B cell (primary cell): Measurements from ENCODE around the gene PHB1. TPM values are rescaled to one million over a fixed set of nuclear protein-coding genes. Genes with fewer than 3 reads are reported as not detected.

Source experiments
- ATAC-seq: fragments of 200-7000 bp; cut with Tn5 transposase; one replicate; pipeline ENCODE4 v1.10.0; 2021; ENCODE audit warnings: low read depth, mild to moderate bottlenecking, moderate number of reproducible peaks, moderate library complexity
- CTCF ChIA-PET: fragments of 350-600 bp; sonication (Branson Sonifier 250); formaldehyde crosslinking; loops from one replicate; lab custom pipeline; 2021; ENCODE audit warnings: antibody characterized with exemption, inconsistent platforms; lab: Charles Lee
- POLR2A ChIA-PET: fragments of 350-600 bp; sonication (Branson Sonifier 250); formaldehyde crosslinking; loops from one replicate; lab custom pipeline; 2021; ENCODE audit warnings: antibody characterized with exemption; lab: Charles Lee
- DNase-seq: peaks from one replicate; pipeline ENCODE4 v3.0.0; 2013
- H2AFZ ChIP-seq: 2 replicates; pipeline ENCODE4 v1.6.1; 2012; ENCODE audit warnings: mild to moderate bottlenecking, low read depth, low read length; ENCODE audit not compliant: insufficient read depth, poor library complexity, severe bottlenecking
- H3K27ac ChIP-seq, 2 donors: 1 replicate in 1 of 2; 2 replicates in 1 of 2; pipeline ENCODE4 v1.5.1; 2012 to 2013; ENCODE audit warnings: low read length in 2 of 2, mild to moderate bottlenecking in 2 of 2, moderate library complexity in 1 of 2
- H3K27me3 ChIP-seq, 4 experiments: fragments of 200-600 bp in 1 of 4; sonication (generic) in 1 of 4; replicated peaks in 1 of 4; 1 replicate in 2 of 4; 2 replicates in 2 of 4; pipeline versions ENCODE4 v1.6.1 to v1.7.0; 2013 to 2016; ENCODE audit warnings: low read length in 3 of 4, mild to moderate bottlenecking in 2 of 4, mixed read lengths in 1 of 4, moderate library complexity in 1 of 4; ENCODE audit not compliant: insufficient read depth in 4 of 4, control insufficient read depth in 3 of 4; ENCODE audit errors: control extremely low read depth in 1 of 4
- H3K36me3 ChIP-seq, 2 experiments: replicated peaks in 1 of 2; 1 replicate in 1 of 2; 2 replicates in 1 of 2; pipeline versions ENCODE4 v1.6.1 to v1.7.1; 2013; ENCODE audit warnings: low read length in 1 of 2; ENCODE audit not compliant: insufficient read depth in 2 of 2, control insufficient read depth in 1 of 2; ENCODE audit errors: control extremely low read depth in 1 of 2, extremely low read depth in 1 of 2
- H3K4me1 ChIP-seq, 2 donors: fragments of 200-600 bp in 1 of 2; sonication (generic) in 1 of 2; 1 replicate in 1 of 2; 2 replicates in 1 of 2; pipeline versions ENCODE4 v1.5.1 to v1.6.1; 2013 to 2017; ENCODE audit warnings: low read length in 2 of 2; ENCODE audit not compliant: control insufficient read depth in 2 of 2, insufficient read depth in 2 of 2
- H3K4me2 ChIP-seq: replicated peaks from 2 replicates; pipeline ENCODE3; 2012; ENCODE audit warnings: mild to moderate bottlenecking, low read depth, low read length; ENCODE audit not compliant: poor library complexity, severe bottlenecking
- H3K4me3 ChIP-seq, 5 experiments: fragments of 200-600 bp in 1 of 5; sonication (generic) in 1 of 5; 1 replicate in 3 of 5; 2 replicates in 2 of 5; pipeline versions ENCODE4 v1.5.1 to v1.7.0; 2011 to 2016; ENCODE audit warnings: low read length in 4 of 5, mild to moderate bottlenecking in 4 of 5, low read depth in 2 of 5, control low read depth in 1 of 5, moderate library complexity in 1 of 5; ENCODE audit not compliant: insufficient read depth in 1 of 5; ENCODE audit errors: control extremely low read depth in 1 of 5, extremely low read depth in 1 of 5
- H3K79me2 ChIP-seq: fragments of 200-600 bp; sonication (generic); one replicate; pipeline ENCODE4 v1.6.0; 2016; ENCODE audit warnings: low read length; ENCODE audit not compliant: control insufficient read depth, insufficient read depth
- H3K9ac ChIP-seq: fragments of 200-600 bp; sonication (generic); 2 replicates; pipeline ENCODE4 v1.6.1; 2017; ENCODE audit warnings: mild to moderate bottlenecking, low read length, moderate library complexity
- H3K9me3 ChIP-seq, 3 donors: one replicate each; pipeline versions ENCODE4 v1.6.1 to v1.7.1; 2013; ENCODE audit warnings: low read length in 2 of 3; ENCODE audit not compliant: control insufficient read depth in 2 of 3, insufficient read depth in 1 of 3; ENCODE audit errors: control extremely low read depth in 1 of 3
- H4K20me1 ChIP-seq: 2 replicates; pipeline ENCODE4 v1.6.0; 2012; ENCODE audit warnings: mild to moderate bottlenecking, low read length; ENCODE audit not compliant: insufficient read depth, control insufficient read depth, poor library complexity, severe bottlenecking
- H3K27ac Mint-ChIP-seq: one replicate; pipeline ENCODE4 v1.8.0; 2021; ENCODE audit warnings: mixed read lengths
- H3K27me3 Mint-ChIP-seq: one replicate; pipeline ENCODE4 v1.8.0; 2021; ENCODE audit warnings: mixed read lengths
- H3K4me1 Mint-ChIP-seq: one replicate; pipeline ENCODE4 v1.8.0; 2021; ENCODE audit warnings: mixed read lengths
- H3K4me3 Mint-ChIP-seq: one replicate; pipeline ENCODE4 v1.8.0; 2021; ENCODE audit warnings: mixed read lengths
- H3K9me3 Mint-ChIP-seq: one replicate; pipeline ENCODE4 v1.8.0; 2022; ENCODE audit warnings: mixed read lengths; ENCODE audit not compliant: insufficient read depth
- EZH2 ChIP-seq: IDR thresholded peaks from 2 replicates; pipeline ENCODE4 v1.6.1; 2012; ENCODE audit warnings: borderline replicate concordance, low read depth, mild to moderate bottlenecking, moderate library complexity, low read length; ENCODE audit not compliant: insufficient read depth, poor library complexity, severe bottlenecking
- WGBS: methylation state at CpG from one replicate; pipeline ENCODE4 v1.1.5; 2013; ENCODE audit warnings: missing lambda C conversion rate; ENCODE audit not compliant: insufficient coverage; 5-methylcytosine and 5-hydroxymethylcytosine counted together
- intact Hi-C: fragments of 100-400 bp; cut with micrococcal nuclease; formaldehyde crosslinking; loops from one replicate; pipeline ENCODE4 v1.10.0; 2022
- polyA plus RNA-seq: library from polyadenylated mRNA; depleted of rRNA; stranded (reverse); fragments of >200 nt; gene quantifications from 2 replicates; pipeline ENCODE4 v1.2.3, GENCODE V29; 2012
- total RNA-seq, 2 donors: library from RNA; stranded (reverse); fragments of 120-200 nt in 1 of 2; gene quantifications; 1 replicate in 1 of 2; 2 replicates in 1 of 2; pipeline versions ENCODE4 v1.2.3 to v1.2.4, GENCODE V29; 2013 to 2022
- TF ChIP-seq, protein P1 (sequence below): fragments of 200-600 bp; IDR thresholded peaks from one replicate; pipeline ENCODE4 v1.8.0; 2022; ENCODE audit warnings: antibody characterized with exemption, mild to moderate bottlenecking

Gene PHB1
- total and polyA plus RNA-seq, 2 donors (not counting 1 experiment from before 2014, with no cell fraction given): 45.5 to 72.3 TPM

DNA sequence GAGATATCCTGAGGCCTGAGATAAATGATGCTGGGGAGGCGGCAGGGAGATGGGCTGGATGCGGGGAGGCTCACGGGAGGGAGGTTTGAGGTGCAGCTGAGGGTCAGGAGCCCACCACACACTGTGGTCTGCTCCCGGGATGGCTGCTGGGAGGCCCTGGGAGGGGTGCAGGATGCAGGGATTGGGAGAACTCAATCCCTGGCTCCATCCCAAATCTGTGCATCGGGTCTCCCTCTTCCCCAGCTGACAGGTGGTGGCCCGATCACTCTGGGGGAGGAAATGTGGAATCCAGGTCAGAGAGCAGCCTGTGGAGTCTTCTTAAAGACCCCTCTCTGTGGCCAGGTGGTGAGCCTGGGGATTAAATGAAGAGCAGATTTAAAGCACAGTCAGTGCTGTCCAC lies 12.0 kb downstream of the PHB1 start:
- no peaks in the 10 kb centered on the region for H3K9me3 Mint-ChIP-seq
- ATAC-seq (no peak), DNase-seq (no peak)
- Histone ChIP-seq H3K4me2 (no peak overlapping the region), H3K9ac (no peak overlapping the region), H4K20me1 (no peaks in the 10 kb centered on the region), H3K27me3 (no peaks in the 10 kb centered on the region), H3K9me3 (no peaks in the 10 kb centered on the region), H3K36me3 (peaks cover 2 to 29% of the 10 kb centered on the region in 2 experiments), H3K4me1 (peaks cover 19 to 29% of the 10 kb centered on the region in 2 donors), H3K79me2 (no peaks in the 10 kb centered on the region), H3K4me3 (no peak overlapping the region), H2AFZ (no peak overlapping the region), H3K27ac (no peak overlapping the region)
- H3K27ac Mint-ChIP-seq: no peak overlapping the region
- H3K4me3 Mint-ChIP-seq: no peak overlapping the region
- ChIA-PET CTCF (interaction anchor here (1.6 kb wide), 1 partner anchor 87 kb away, joined by 4 read pairs; no protein-coding TSS in a partner anchor), POLR2A (no interaction called here)
- no peak for TF ChIP-seq EZH2
- TF ChIP-seq, protein P1, sequence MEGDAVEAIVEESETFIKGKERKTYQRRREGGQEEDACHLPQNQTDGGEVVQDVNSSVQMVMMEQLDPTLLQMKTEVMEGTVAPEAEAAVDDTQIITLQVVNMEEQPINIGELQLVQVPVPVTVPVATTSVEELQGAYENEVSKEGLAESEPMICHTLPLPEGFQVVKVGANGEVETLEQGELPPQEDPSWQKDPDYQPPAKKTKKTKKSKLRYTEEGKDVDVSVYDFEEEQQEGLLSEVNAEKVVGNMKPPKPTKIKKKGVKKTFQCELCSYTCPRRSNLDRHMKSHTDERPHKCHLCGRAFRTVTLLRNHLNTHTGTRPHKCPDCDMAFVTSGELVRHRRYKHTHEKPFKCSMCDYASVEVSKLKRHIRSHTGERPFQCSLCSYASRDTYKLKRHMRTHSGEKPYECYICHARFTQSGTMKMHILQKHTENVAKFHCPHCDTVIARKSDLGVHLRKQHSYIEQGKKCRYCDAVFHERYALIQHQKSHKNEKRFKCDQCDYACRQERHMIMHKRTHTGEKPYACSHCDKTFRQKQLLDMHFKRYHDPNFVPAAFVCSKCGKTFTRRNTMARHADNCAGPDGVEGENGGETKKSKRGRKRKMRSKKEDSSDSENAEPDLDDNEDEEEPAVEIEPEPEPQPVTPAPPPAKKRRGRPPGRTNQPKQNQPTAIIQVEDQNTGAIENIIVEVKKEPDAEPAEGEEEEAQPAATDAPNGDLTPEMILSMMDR: no peak
- intact Hi-C loops: no loop called here
- H3K4me1 Mint-ChIP-seq: peaks cover 24% of the 10 kb centered on the region
- no peaks in the 10 kb centered on the region for H3K27me3 Mint-ChIP-seq
- WGBS: 100% methylated on average over 1 of the region's 6 CpGs

DNA sequence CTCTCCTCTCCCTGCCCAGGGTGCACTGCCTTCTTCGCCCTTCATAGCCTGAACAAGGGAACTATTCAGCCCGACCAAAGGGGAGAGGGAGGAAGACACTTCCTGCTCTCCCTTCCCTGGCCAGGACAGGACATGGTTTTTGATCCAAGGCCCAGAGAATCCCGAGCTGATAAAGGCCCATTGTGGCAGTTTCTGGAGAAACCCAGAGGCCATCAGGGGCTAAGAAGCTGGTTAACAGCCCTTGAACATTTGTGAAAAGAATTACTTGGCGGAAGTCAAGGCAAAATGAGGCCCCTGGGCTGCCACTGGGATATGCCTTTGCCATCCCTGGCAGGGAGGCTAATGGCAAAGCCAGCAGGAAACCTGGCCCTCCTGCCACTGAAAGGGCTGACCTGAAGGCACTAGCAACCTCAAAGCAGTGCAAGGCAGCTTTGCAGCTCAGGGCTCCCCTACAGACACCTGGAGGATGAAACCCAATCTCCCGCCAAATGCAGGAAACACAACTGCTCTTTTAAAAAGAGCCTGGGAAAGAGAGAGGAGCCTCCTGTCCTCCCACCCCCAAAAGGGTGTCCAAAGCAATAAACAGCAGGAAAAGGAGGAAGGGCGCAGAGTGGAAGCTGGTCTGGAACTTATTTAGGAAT lies 12.6 kb downstream of the PHB1 start:
- Mint-ChIP-seq H3K9me3 (no peaks in the 10 kb centered on the region), H3K4me1 (peaks cover 22% of the 10 kb centered on the region), H3K27ac (no peak overlapping the region), H3K27me3 (no peaks in the 10 kb centered on the region), H3K4me3 (no peak overlapping the region)
- Histone ChIP-seq H4K20me1 (no peaks in the 10 kb centered on the region), H3K27ac (no peak overlapping the region), H3K9me3 (no peaks in the 10 kb centered on the region), H3K4me1 (peaks cover 19 to 27% of the 10 kb centered on the region in 2 donors), H3K36me3 (peaks cover 2 to 23% of the 10 kb centered on the region in 2 experiments), H2AFZ (no peak overlapping the region), H3K79me2 (no peaks in the 10 kb centered on the region), H3K9ac (no peak overlapping the region), H3K4me2 (no peak overlapping the region), H3K4me3 (no peak overlapping the region), H3K27me3 (no peaks in the 10 kb centered on the region)
- ATAC-seq: no peak
- CTCF ChIA-PET: interaction anchor here (1.6 kb wide), 1 partner anchor 86 kb away, joined by 4 read pairs; no protein-coding TSS in a partner anchor
- TF ChIP-seq, protein P1: no peak
- no peak for TF ChIP-seq EZH2
- no peak for DNase-seq
- WGBS: 97% methylated on average over 3 of the region's 6 CpGs
- POLR2A ChIA-PET: no interaction called here
- intact Hi-C loops: no loop called here
